Medulla oblongata (tissue), 1 donor: ENCODE measurements around the gene CNTN4.

ENCODE experiments used
- DNase-seq: peaks from one replicate; pipeline ENCODE4 v3.0.0-alpha.2; 2015; ENCODE audit errors: extremely low spot score

CNTN4 gene

GRCh38 chr3:3038201-3038991 lies 939.7 kb downstream of the CNTN4 start:
- no peak for DNase-seq

- peak; percentile 50 for DNase-seq
These were observed 955.3 kb downstream of the CNTN4 start for GRCh38 chr3:3053974-3054373.

GRCh38 chr3:3059645-3060044 lies 961.0 kb downstream of the CNTN4 start:
- no peak for DNase-seq

GRCh38 chr3:3064297-3064696 lies 965.6 kb downstream of the CNTN4 start:
- DNase-seq = no peak

GRCh38 chr3:3065876-3066275 lies 967.2 kb downstream of the CNTN4 start:
- no peak for DNase-seq

- DNase-seq = no peak
These were observed 967.7 kb downstream of the CNTN4 start for GRCh38 chr3:3066378-3066777.

- no peak for DNase-seq
These were observed 968.2 kb downstream of the CNTN4 start for GRCh38 chr3:3066910-3067309.

GRCh38 chr3:3068358-3068881 lies 969.8 kb downstream of the CNTN4 start:
- DNase-seq = no peak

- no peak for DNase-seq
These were observed 971.1 kb downstream of the CNTN4 start for GRCh38 chr3:3069723-3070122.

- no peak for DNase-seq
These were observed 972.5 kb downstream of the CNTN4 start for GRCh38 chr3:3071136-3071535.

- DNase-seq = no peak
These were observed 976.0 kb downstream of the CNTN4 start for GRCh38 chr3:3074551-3075257.

- DNase-seq = no peak
These were observed 981.6 kb downstream of the CNTN4 start for GRCh38 chr3:3080309-3080708.

GRCh38 chr3:3081381-3082233 lies 982.9 kb downstream of the CNTN4 start:
- no peak for DNase-seq

GRCh38 chr3:3082234-3082924 lies 983.7 kb downstream of the CNTN4 start:
- no peak for DNase-seq

GRCh38 chr3:3084890-3085289 lies 986.2 kb downstream of the CNTN4 start:
- no peak for DNase-seq

GRCh38 chr3:3085782-3086181 lies 987.1 kb downstream of the CNTN4 start:
- no peak for DNase-seq

- no peak for DNase-seq
These were observed 987.6 kb downstream of the CNTN4 start for GRCh38 chr3:3086239-3086638.

- no peak for DNase-seq
These were observed 988.6 kb downstream of the CNTN4 start for GRCh38 chr3:3087279-3087678.

GRCh38 chr3:3087716-3088465 lies 989.2 kb downstream of the CNTN4 start:
- DNase-seq = no peak

- DNase-seq = no peak
These were observed 990.4 kb downstream of the CNTN4 start for GRCh38 chr3:3089017-3089416.

GRCh38 chr3:3097958-3098357 lies 999.3 kb downstream of the CNTN4 start:
- DNase-seq = no peak
